Hepatocyte (in vitro differentiated cells): ENCODE results near the gene SBF2.

Experiments used
- CTCF ChIP-seq: fragments of 200-600 bp; sonication (generic); IDR thresholded peaks from 2 replicates; pipeline ENCODE4 v1.5.1; 2016; ENCODE audit warnings: antibody characterized with exemption, mild to moderate bottlenecking; ENCODE audit not compliant: poor library complexity
- EZH2 ChIP-seq: fragments of 200-600 bp; sonication (generic); IDR thresholded peaks from 2 replicates; pipeline ENCODE4 v1.6.1; 2016; ENCODE audit warnings: antibody characterized with exemption, mild to moderate bottlenecking, borderline replicate concordance
- EZH2phosphoT487 ChIP-seq: fragments of 200-600 bp; sonication (generic); IDR thresholded peaks from one replicate; pipeline ENCODE4 v1.6.1; 2018; ENCODE audit warnings: antibody characterized with exemption, mild to moderate bottlenecking, low read depth, moderate library complexity; ENCODE audit not compliant: unreplicated experiment, severe bottlenecking

- TF ChIP-seq CTCF (no peak), EZH2phosphoT487 (no peak), EZH2 (no peak)
Measured at GRCh38 chr11:10308201-10308954, 14.4 kb upstream of the SBF2 start.
